ENCODE data around the gene NRP2. TPM values are rescaled to one million over a fixed set of nuclear protein-coding genes. Genes with fewer than 3 reads are reported as not detected.

The NRP2 gene
- total RNA-seq, 2 experiments from 2014 or later, result 0.35 to 2.6 TPM

GRCh38 chr2:205750797-205751196, 68.5 kb downstream of the NRP2 start:
- no peak overlapping the region for H3K4me2 ChIP-seq (ENCODE audit: low read length)
- BruUV-seq (replicated peaks), result no TSS peak
- POLR2A ChIA-PET, result interaction anchor here (0.7 kb wide), 1 partner anchor 22 kb away, joined by 3 read pairs; no protein-coding TSS in a partner anchor

GRCh38 chr2:205751569-205752031, 69.3 kb downstream of the NRP2 start:
- Histone ChIP-seq H3K4me3 (ENCODE audit: low read depth, low read length, poor library complexity, severe bottlenecking) (no peak overlapping the region), H3K4me2 (ENCODE audit: low read length) (no peak overlapping the region), H3K4me1 (ENCODE audit: insufficient read depth, low read length, poor library complexity, severe bottlenecking) (no peaks in the 10 kb centered on the region), H3K27ac (ENCODE audit: low read depth, low read length, poor library complexity, severe bottlenecking) (no peak overlapping the region), H4K20me1 (ENCODE audit: insufficient read depth, low read length) (no peaks in the 10 kb centered on the region), H3K9me2 (ENCODE audit: insufficient read depth, low read length) (no peaks in the 10 kb centered on the region), H3K9me3 (ENCODE audit: low read length) (no peaks in the 10 kb centered on the region), H3K79me2 (ENCODE audit: insufficient read depth, low read depth, low read length) (no peaks in the 10 kb centered on the region), H2AFZ (ENCODE audit: low read length) (no peak overlapping the region), H3K36me3 (ENCODE audit: insufficient read depth, low read length) (no peaks in the 10 kb centered on the region)
- no peak for DNase-seq (ENCODE audit: low spot score)
- intact Hi-C loops (cut with micrococcal nuclease; ENCODE audit: unreplicated experiment), result no loop called here
- ChIA-PET POLR2A (no interaction called here), CTCF (ENCODE audit: unreplicated experiment) (no interaction called here)
- TF ChIP-seq EZH2phosphoT487 (IDR thresholded peaks at IDR 0.05; ENCODE audit: borderline replicate concordance, low read depth, low read length), result no peak
- no peak for TF ChIP-seq CTCF (conservative IDR thresholded peaks at IDR 0.05; ENCODE audit: low read length)
- no TSS peak for BruUV-seq (replicated peaks)

More at GRCh38 chr2:205750797-205751196, 68.5 kb downstream of the NRP2 start:
- no peaks in the 10 kb centered on the region for H3K79me2 ChIP-seq (ENCODE audit: insufficient read depth, low read depth, low read length)
- CTCF ChIA-PET (ENCODE audit: unreplicated experiment), result no interaction called here
- H4K20me1 ChIP-seq (ENCODE audit: insufficient read depth, low read length), result no peaks in the 10 kb centered on the region
- no peak overlapping the region for H3K4me3 ChIP-seq (ENCODE audit: low read depth, low read length, poor library complexity, severe bottlenecking)
- no peak for DNase-seq (ENCODE audit: low spot score)
- TF ChIP-seq EZH2phosphoT487 (IDR thresholded peaks at IDR 0.05; ENCODE audit: borderline replicate concordance, low read depth, low read length), result no peak
- TF ChIP-seq CTCF (conservative IDR thresholded peaks at IDR 0.05; ENCODE audit: low read length), result no peak
- H2AFZ ChIP-seq (ENCODE audit: low read length), result no peak overlapping the region
- intact Hi-C loops (cut with micrococcal nuclease; ENCODE audit: unreplicated experiment), result no loop called here
- no peaks in the 10 kb centered on the region for H3K4me1 ChIP-seq (ENCODE audit: insufficient read depth, low read length, poor library complexity, severe bottlenecking)
- no peaks in the 10 kb centered on the region for H3K9me2 ChIP-seq (ENCODE audit: insufficient read depth, low read length)
- no peaks in the 10 kb centered on the region for H3K9me3 ChIP-seq (ENCODE audit: low read length)
- no peaks in the 10 kb centered on the region for H3K36me3 ChIP-seq (ENCODE audit: insufficient read depth, low read length)
- H3K27ac ChIP-seq (ENCODE audit: low read depth, low read length, poor library complexity, severe bottlenecking), result no peak overlapping the region

- intact Hi-C loops (cut with micrococcal nuclease; ENCODE audit: unreplicated experiment), result no loop called here
- Histone ChIP-seq H3K9me2 (ENCODE audit: insufficient read depth, low read length) (no peaks in the 10 kb centered on the region), H3K4me1 (ENCODE audit: insufficient read depth, low read length, poor library complexity, severe bottlenecking) (no peaks in the 10 kb centered on the region), H3K79me2 (ENCODE audit: insufficient read depth, low read depth, low read length) (no peaks in the 10 kb centered on the region), H3K9me3 (ENCODE audit: low read length) (no peaks in the 10 kb centered on the region), H2AFZ (ENCODE audit: low read length) (no peak overlapping the region), H3K4me3 (ENCODE audit: low read depth, low read length, poor library complexity, severe bottlenecking) (no peak overlapping the region), H3K27ac (ENCODE audit: low read depth, low read length, poor library complexity, severe bottlenecking) (no peak overlapping the region), H4K20me1 (ENCODE audit: insufficient read depth, low read length) (no peaks in the 10 kb centered on the region), H3K4me2 (ENCODE audit: low read length) (no peak overlapping the region), H3K36me3 (ENCODE audit: insufficient read depth, low read length) (no peaks in the 10 kb centered on the region)
- ChIA-PET CTCF (ENCODE audit: unreplicated experiment) (no interaction called here), POLR2A (no interaction called here)
- BruUV-seq (replicated peaks), result no TSS peak
- no peak for TF ChIP-seq EZH2phosphoT487 (IDR thresholded peaks at IDR 0.05; ENCODE audit: borderline replicate concordance, low read depth, low read length)
- no peak for TF ChIP-seq CTCF (conservative IDR thresholded peaks at IDR 0.05; ENCODE audit: low read length)
- DNase-seq (ENCODE audit: low spot score), result no peak
Measured at GRCh38 chr2:205752296-205752820, 70.1 kb downstream of the NRP2 start.
